A549 (cell line): Measurements from ENCODE around the gene ATP2C2. TPM values are rescaled to one million over a fixed set of nuclear protein-coding genes. Genes with fewer than 3 reads are reported as not detected.

Experiments
- ATAC-seq, 2 experiments: fragments of 200-7000 bp in 1 of 2; fragments of >200 bp in 1 of 2; cut with Nextera tagmentation in 1 of 2; cut with Tn5 transposase in 1 of 2; 3 replicates each; pipeline versions ENCODE4 v1.8.0 to v1.9.1; 2018 to 2020; ENCODE audit warnings: mild to moderate bottlenecking in 1 of 2, moderate library complexity in 1 of 2
- CTCF ChIA-PET: fragments of 300-600 bp; sonication (Branson Sonifier 250); formaldehyde crosslinking; extraction: SDS; loops from one replicate; lab custom pipeline; 2021; ENCODE audit warnings: antibody characterized with exemption, inconsistent platforms; lab: Yijun Ruan, JAX
- POLR2A ChIA-PET: fragments of 350-600 bp; formaldehyde crosslinking; extraction: SDS; loops from one replicate; lab custom pipeline; 2021; ENCODE audit warnings: antibody characterized with exemption, inconsistent platforms; lab: Yijun Ruan, JAX
- DNase-seq, 2 experiments: peaks; one replicate each; pipeline versions ENCODE4 v3.0.0 to v3.0.0-alpha.2; 2011 to 2016; ENCODE audit warnings: low read depth in 1 of 2, low spot score in 1 of 2
- FAIRE-seq: peaks from 2 replicates; lab custom pipeline; 2011; peaks lifted over from hg19 to GRCh38; lab: Jason Lieb, UNC
- H3K27ac ChIP-seq, 2 experiments: fragments of >200 bp; sonication (Bioruptor Twin); formaldehyde crosslinking; 3 replicates each; pipeline ENCODE4 v1.5.1; 2016 to 2017
- H3K4me1 ChIP-seq: fragments of >200 bp; sonication (Bioruptor Twin); formaldehyde crosslinking; 3 replicates; pipeline ENCODE4 v1.6.1; 2016
- H3K4me2 ChIP-seq: fragments of >200 bp; sonication (Bioruptor Twin); formaldehyde crosslinking; 3 replicates; pipeline ENCODE4 v1.6.1; 2016
- H3K4me3 ChIP-seq: fragments of >200 bp; sonication (Bioruptor Twin); formaldehyde crosslinking; 3 replicates; pipeline ENCODE4 v1.5.1; 2016
- H3K9me3 ChIP-seq: fragments of >200 bp; sonication (Bioruptor Twin); formaldehyde crosslinking; 3 replicates; pipeline ENCODE4 v1.6.1; 2016
- BHLHE40 ChIP-seq: IDR thresholded peaks from 2 replicates; pipeline ENCODE4 v1.6.1; 2012; ENCODE audit warnings: low read depth, low read length, inconsistent platforms
- CBX2 ChIP-seq: fragments of 200-600 bp; sonication (generic); IDR thresholded peaks from 2 replicates; pipeline ENCODE4 v1.6.1; 2016; ENCODE audit warnings: low read depth, mild to moderate bottlenecking, borderline replicate concordance
- CBX8 ChIP-seq: fragments of 200-600 bp; sonication (generic); IDR thresholded peaks from 2 replicates; pipeline ENCODE4 v1.6.1; 2016
- CEBPB ChIP-seq, 2 experiments: fragments of >200 bp in 1 of 2; sonication (Bioruptor Twin) in 1 of 2; formaldehyde crosslinking in 1 of 2; IDR thresholded peaks; 2 replicates each; pipeline ENCODE4 v1.6.1; 2012 to 2016
- CHD2 ChIP-seq: fragments of 150-350 bp; IDR thresholded peaks from 2 replicates; pipeline ENCODE4 v1.6.1; 2014; ENCODE audit warnings: low read length; ENCODE audit not compliant: partially characterized antibody
- CTCF ChIP-seq: fragments of >200 bp; sonication (Bioruptor Twin); formaldehyde crosslinking; IDR thresholded peaks from 3 replicates; pipeline ENCODE4 v1.5.1; 2016
- EHF ChIP-seq: fragments of 250-450 bp; sonication (Bioruptor Pico); IDR thresholded peaks from 2 replicates; pipeline ENCODE4 v1.5.0; 2020; ENCODE audit warnings: mild to moderate bottlenecking
- ELK1 ChIP-seq: fragments of 150-350 bp; IDR thresholded peaks from 2 replicates; pipeline ENCODE4 v1.6.1; 2014; ENCODE audit warnings: low read depth, mild to moderate bottlenecking, low read length
- ESRRA ChIP-seq: fragments of 150-350 bp; IDR thresholded peaks from 2 replicates; pipeline ENCODE4 v1.6.1; 2014; ENCODE audit warnings: mild to moderate bottlenecking, low read length, borderline replicate concordance
- FOSB ChIP-seq: fragments of 250-450 bp; sonication (Bioruptor Pico); IDR thresholded peaks from 2 replicates; pipeline ENCODE4 v1.5.0; 2020; ENCODE audit warnings: mild to moderate bottlenecking, moderate library complexity
- GATA3 ChIP-seq: IDR thresholded peaks from 2 replicates; pipeline ENCODE4 v1.6.1; 2012; ENCODE audit warnings: borderline replicate concordance
- HDAC2 ChIP-seq: fragments of 200-600 bp; sonication (generic); IDR thresholded peaks from 2 replicates; pipeline ENCODE4 v1.6.1; 2016
- HES2 ChIP-seq: fragments of >200 bp; sonication (Bioruptor Twin); formaldehyde crosslinking; IDR thresholded peaks from 2 replicates; pipeline ENCODE4 v1.6.1; 2016
- JUNB ChIP-seq: fragments of >200 bp; sonication (Bioruptor Twin); formaldehyde crosslinking; IDR thresholded peaks from 2 replicates; pipeline ENCODE4 v1.6.1; 2016
- KDM1A ChIP-seq: fragments of 200-600 bp; sonication (generic); IDR thresholded peaks from 2 replicates; pipeline ENCODE4 v1.6.1; 2016; ENCODE audit warnings: low read depth, mild to moderate bottlenecking
- KDM5A ChIP-seq: fragments of 200-600 bp; sonication (generic); IDR thresholded peaks from 2 replicates; pipeline ENCODE4 v1.6.1; 2016; ENCODE audit warnings: antibody characterized with exemption, mild to moderate bottlenecking
- MAFK ChIP-seq: fragments of 450-650 bp; IDR thresholded peaks from 2 replicates; pipeline ENCODE4 v1.6.1; 2014; ENCODE audit not compliant: partially characterized antibody
- MAX ChIP-seq: IDR thresholded peaks from 2 replicates; pipeline ENCODE4 v1.6.1; 2012
- MAZ ChIP-seq: fragments of 150-350 bp; IDR thresholded peaks from 2 replicates; pipeline ENCODE4 v1.6.1; 2014; ENCODE audit warnings: antibody characterized with exemption, low read depth, low read length, borderline replicate concordance
- NFE2L2 ChIP-seq: fragments of 150-350 bp; conservative IDR thresholded peaks from 2 replicates; pipeline ENCODE4 v1.6.1; 2014; ENCODE audit warnings: low read length
- RARB ChIP-seq: fragments of 250-450 bp; sonication (Bioruptor Pico); IDR thresholded peaks from 2 replicates; pipeline ENCODE4 v1.8.0; 2021; ENCODE audit warnings: mild to moderate bottlenecking, moderate library complexity
- REST ChIP-seq: fragments of 200-600 bp; sonication (generic); IDR thresholded peaks from 2 replicates; pipeline ENCODE4 v1.6.1; 2016; ENCODE audit warnings: antibody characterized with exemption, mild to moderate bottlenecking, moderate library complexity
- RNF2 ChIP-seq: fragments of 200-600 bp; sonication (generic); IDR thresholded peaks from 2 replicates; pipeline ENCODE4 v1.6.1; 2016; ENCODE audit warnings: low read depth, mild to moderate bottlenecking, antibody characterized with exemption, moderate library complexity, borderline replicate concordance
- SREBF2 ChIP-seq: fragments of 450-650 bp; IDR thresholded peaks from 2 replicates; pipeline ENCODE4 v1.6.1; 2014; ENCODE audit warnings: mild to moderate bottlenecking, moderate library complexity
- TFCP2L1 ChIP-seq: fragments of 250-450 bp; sonication (Bioruptor Pico); IDR thresholded peaks from 2 replicates; pipeline ENCODE4 v1.5.0; 2021; ENCODE audit warnings: mild to moderate bottlenecking
- USF2 ChIP-seq: fragments of 450-650 bp; IDR thresholded peaks from 2 replicates; pipeline ENCODE4 v1.6.1; 2014; ENCODE audit warnings: antibody characterized with exemption
- ZC3H11A ChIP-seq: fragments of 450-650 bp; IDR thresholded peaks from 2 replicates; pipeline ENCODE4 v1.6.1; 2014; ENCODE audit warnings: antibody characterized with exemption, mild to moderate bottlenecking
- WGBS: methylation state at CpG from one replicate; pipeline ENCODE4 v1.1.6; 2017; ENCODE audit errors: missing lambda C conversion rate; 5-methylcytosine and 5-hydroxymethylcytosine counted together
- polyA plus RNA-seq, 4 experiments: library from polyadenylated mRNA; depleted of rRNA in 3 of 4; stranded (reverse); fragments of >200 nt; fragmentation: RNase III in 1 of 4; extraction: RNeasy Plus Mini Kit Qiagen cat#74134 plus additional on column Dnase treatment in 1 of 4; gene quantifications; 2 replicates in 3 of 4; 3 replicates in 1 of 4; pipeline ENCODE4 v1.2.3, GENCODE V29; 2011 to 2017

ATP2C2 gene
- polyA plus RNA-seq, 2 of the 4 experiments (the other 2 are of a cell fraction), result 0.14 to 0.17 TPM

- TF ChIP-seq ESRRA, result no peak
- no peak for TF ChIP-seq HDAC2
- no peak for TF ChIP-seq MAFK
- TF ChIP-seq HES2, result peak; percentile 89
- TF ChIP-seq RARB (CRISPR knock-in tag), result no peak
- no peak for TF ChIP-seq USF2
- TF ChIP-seq MAX, result peak; percentile 25; the same call in 1 of the 2 replicates
- TF ChIP-seq CTCF, result no peak
- TF ChIP-seq TFCP2L1, result no peak
- TF ChIP-seq CBX8, result no peak
- peak; percentile 80 for TF ChIP-seq JUNB
- no peak for TF ChIP-seq ELK1
- TF ChIP-seq KDM5A, result no peak
- no peak for TF ChIP-seq ZC3H11A
- TF ChIP-seq CBX2, result no peak
- TF ChIP-seq FOSB, result no peak
- no peak for TF ChIP-seq KDM1A
- no peak for TF ChIP-seq NFE2L2
- TF ChIP-seq GATA3, result peak; percentile 62; the same call in 1 of the 2 replicates
- peak; percentile 98 to 99 for TF ChIP-seq CEBPB (IDR thresholded peaks at IDR 0.05)
- TF ChIP-seq CHD2, result no peak
- TF ChIP-seq SREBF2, result no peak
- no peak for TF ChIP-seq MAZ
- TF ChIP-seq EHF (CRISPR knock-in tag), result no peak
- TF ChIP-seq BHLHE40, result no peak
- TF ChIP-seq, all 56 proteins: peak for 11
These were observed 28.2 kb downstream of the ATP2C2 start (continued) for GRCh38 chr16:84396537-84397008.

GRCh38 chr16:84397090-84397489 is 28.8 kb downstream of the ATP2C2 start:
- H3K4me2 ChIP-seq, result peak overlapping the region; percentile 69
- ATAC-seq, result peak in 1 of 2 experiments; percentile 33; a peak in 2 of 6 replicates
- peaks cover 36% of the 10 kb centered on the region for H3K4me1 ChIP-seq
- H3K4me3 ChIP-seq, result no peak overlapping the region
- CTCF ChIA-PET, result interaction anchor here (0.7 to 2.9 kb wide), 4 partner anchors 10 to 120 kb away, joined by 3 to 9 read pairs (median 4); no protein-coding TSS in a partner anchor
- peak in 1 of 2 experiments; percentile 35 for DNase-seq
- H3K27ac ChIP-seq, result peak overlapping the region; percentile 71 to 88
- no peak for FAIRE-seq
- peak; percentile 26; the same call in 2 of the 3 replicates for TF ChIP-seq CTCF
- no peak for TF ChIP-seq RNF2
- no peak for TF ChIP-seq REST
- no peak for TF ChIP-seq TFCP2L1
- peaks cover 9% of the 10 kb centered on the region; the same call in 1 of the 3 replicates for H3K9me3 ChIP-seq
- WGBS, result 68% methylated on average over 6 of the region's 6 CpGs
- POLR2A ChIA-PET, result interaction anchor here (1.0 kb wide), 1 partner anchor 109 kb away, joined by 3 read pairs; no protein-coding TSS in a partner anchor
